CD4-positive, alpha-beta T cell treated with Interleukin-6 for 4 hours (primary cell): ENCODE results near the gene MARCHF10.
A peak's percentile ranks its signal among the peaks of the same experiment; 100 is the strongest.

Source experiments
- DNase-seq: peaks from one replicate; pipeline ENCODE4 v3.0.0-alpha.2; 2020; ENCODE audit warnings: mixed read lengths

MARCHF10 gene

GRCh38 chr17:62653826-62654761, 154.0 kb downstream of the MARCHF10 start:
- DNase-seq, result no peak

GRCh38 chr17:62653002-62653825, 154.9 kb downstream of the MARCHF10 start:
- peak; percentile 79 for DNase-seq

- peak; percentile 39 for DNase-seq
Measured at GRCh38 chr17:62652251-62653001, 155.7 kb downstream of the MARCHF10 start.
